Ecto neural progenitor cell (in vitro differentiated cells): Measurements from ENCODE around the gene CACNA1B.

Source experiments
- DNase-seq: peaks from one replicate; pipeline ENCODE4 v3.0.0-alpha.2; 2018; ENCODE audit warnings: low spot score

The CACNA1B gene

DNA sequence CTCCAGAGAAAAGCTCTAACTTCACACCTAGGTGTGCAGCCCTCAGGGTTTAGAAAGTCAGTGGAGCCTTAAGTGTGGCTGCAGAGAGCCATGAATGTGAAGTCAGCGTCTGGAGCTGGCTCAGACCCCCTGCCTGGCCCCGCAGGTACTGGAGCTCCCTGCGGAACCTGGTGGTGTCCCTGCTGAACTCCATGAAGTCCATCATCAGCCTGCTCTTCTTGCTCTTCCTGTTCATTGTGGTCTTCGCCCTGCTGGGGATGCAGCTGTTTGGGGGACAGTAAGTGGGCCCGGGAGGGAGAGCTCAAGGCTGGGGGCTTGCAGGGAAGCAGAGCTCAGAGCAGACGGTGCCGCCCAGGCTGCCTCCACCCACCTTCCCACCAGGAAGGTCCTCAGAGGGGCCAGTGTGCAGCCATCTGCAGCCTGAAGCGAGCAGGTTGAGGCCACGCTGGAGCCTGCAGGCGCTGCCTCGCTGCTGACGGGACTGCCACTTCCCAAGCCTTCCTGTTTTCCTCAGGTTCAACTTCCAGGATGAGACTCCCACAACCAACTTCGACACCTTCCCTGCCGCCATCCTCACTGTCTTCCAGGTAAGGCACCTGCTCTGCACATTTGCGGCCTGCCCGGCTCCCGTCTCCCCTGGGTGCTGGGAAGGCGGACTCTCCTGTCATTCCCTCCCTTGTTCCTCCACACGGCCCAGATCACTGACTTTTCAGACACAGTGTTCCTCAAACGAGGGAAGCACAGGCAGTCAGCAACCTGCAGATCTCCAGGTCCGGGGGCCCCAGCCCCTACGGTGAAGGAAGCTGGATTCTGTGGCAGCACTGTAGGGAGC is 108.9 kb downstream of the CACNA1B start:
- peak; percentile 29 for DNase-seq

DNA sequence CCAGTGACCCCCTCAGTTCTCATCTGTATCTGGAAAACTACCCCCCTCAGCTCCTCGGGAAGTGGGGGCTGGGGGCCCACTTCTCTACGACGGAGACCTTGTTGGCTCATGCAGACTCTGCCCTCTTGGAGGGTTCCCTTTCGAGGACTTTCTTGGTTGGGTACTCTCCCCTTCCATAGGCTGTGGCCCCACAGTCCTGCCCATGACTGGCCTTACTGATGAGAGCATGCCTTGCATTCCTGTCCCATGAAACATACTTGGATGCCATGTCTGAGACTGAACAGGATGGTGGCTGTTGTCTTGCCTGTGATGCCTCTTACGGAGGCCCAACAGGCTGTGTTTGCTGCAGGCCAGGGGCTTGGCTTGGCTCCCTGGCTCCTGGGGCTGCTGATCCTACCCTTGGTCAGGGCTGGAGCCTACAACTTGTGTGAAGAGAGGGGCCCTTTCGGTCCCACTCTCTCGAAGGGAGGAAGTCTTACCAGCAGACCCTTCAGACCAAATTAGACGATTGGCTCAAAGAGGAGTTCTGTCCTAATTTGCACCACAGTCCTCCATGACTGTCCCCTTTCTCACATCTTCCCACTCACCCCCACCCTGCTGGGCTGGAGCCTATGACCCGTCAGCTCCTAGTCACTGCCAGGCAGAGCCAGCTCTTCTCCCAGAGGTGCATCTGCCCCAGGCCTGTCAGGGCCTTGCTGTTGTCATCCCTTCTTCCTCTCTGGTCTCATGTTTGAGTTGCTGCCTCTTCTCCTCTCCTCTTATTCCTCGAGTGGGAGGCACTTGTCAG is 109.9 kb downstream of the CACNA1B start:
- DNase-seq, result peak; percentile 24

DNA sequence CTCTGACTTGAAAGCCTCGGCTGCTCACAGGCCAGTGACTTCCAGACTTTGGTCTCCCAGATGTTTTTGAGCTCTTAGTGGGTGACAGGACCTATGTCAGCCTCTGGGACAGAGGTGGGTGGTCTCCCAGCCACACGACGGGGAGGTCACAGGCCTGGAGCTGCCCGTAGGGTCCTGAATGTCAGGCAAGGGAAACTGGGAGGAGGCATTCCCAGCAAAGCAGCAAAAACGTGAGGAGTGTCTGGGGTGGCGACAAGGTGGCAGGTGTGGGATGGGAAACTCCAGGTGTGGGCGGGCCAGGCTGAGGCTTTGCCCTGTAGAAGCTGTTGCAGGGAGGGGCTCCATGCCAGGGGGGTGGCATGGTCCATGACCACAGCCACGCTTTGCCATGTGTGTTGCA is 110.5 kb downstream of the CACNA1B start:
- peak; percentile 24 for DNase-seq

- peak; percentile 24 for DNase-seq
Observed at GRCh38 chr9:137988701-137989100, 111.1 kb downstream of the CACNA1B start.

GRCh38 chr9:137989156-137989555 is 111.6 kb downstream of the CACNA1B start:
- peak; percentile 17 for DNase-seq

- DNase-seq, result peak; percentile 23
Observed at GRCh38 chr9:137989999-137990715, 112.6 kb downstream of the CACNA1B start.

DNA sequence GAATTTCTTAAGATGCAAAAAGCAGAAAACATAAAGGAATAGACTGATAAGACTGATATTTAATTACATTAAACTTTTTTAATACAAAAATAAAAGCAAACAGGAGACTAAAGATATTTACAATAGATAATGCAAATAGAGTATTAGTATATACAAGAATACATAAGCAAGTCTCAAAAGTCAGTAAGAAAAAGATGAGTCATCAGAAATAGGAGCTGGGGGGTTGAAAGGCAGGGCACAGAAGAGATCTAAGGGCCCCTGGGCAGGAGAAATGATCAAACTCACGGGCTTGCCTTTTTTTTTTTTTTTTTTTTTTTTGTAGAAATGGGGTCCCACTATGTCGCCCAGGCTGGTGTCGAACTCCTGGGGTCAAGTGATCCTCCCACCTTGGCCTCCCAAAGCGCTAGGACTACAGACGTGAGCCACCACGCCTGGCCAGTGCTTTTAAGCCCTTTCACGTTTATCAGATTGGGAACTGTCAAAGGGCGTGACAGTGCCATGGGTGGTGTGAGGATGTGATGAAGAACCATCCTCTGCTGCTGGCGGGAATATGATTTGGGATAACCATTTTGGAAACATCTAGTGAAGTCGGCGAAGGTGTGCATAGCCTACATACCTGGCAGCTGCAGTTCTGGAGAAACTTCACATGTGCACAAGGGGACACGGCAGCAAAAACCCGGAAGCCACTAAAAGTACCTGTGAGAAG is 126.1 kb downstream of the CACNA1B start:
- DNase-seq, result peak; percentile 23

DNA sequence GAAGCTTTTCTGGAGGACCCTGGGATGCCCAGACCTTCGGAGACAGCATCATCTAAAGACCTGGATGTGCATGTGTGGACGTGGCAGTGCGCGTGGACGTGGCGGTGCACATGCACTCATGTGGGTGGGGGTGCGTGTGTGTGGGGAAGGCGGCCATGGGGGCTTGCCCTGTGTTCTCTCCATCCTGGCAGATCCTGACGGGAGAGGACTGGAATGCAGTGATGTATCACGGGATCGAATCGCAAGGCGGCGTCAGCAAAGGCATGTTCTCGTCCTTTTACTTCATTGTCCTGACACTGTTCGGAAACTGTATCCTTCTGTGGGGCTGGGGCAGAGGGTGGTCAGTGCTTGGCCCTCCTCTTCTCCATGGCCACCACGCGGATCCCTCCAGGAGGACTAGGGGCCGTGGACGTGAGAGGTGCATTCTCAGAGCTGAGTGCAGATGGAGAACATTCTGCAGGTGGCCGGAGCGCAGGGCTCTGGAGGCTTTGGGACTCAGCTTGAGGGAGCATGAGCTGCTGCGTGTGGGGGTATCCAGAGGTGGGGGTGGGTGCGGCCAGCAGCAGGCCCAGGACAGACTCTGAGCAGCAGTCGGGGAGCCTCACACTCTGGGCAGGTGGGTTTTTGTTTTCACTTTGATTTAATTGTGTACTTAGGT is 129.1 kb downstream of the CACNA1B start:
- DNase-seq, result peak; percentile 39

DNA sequence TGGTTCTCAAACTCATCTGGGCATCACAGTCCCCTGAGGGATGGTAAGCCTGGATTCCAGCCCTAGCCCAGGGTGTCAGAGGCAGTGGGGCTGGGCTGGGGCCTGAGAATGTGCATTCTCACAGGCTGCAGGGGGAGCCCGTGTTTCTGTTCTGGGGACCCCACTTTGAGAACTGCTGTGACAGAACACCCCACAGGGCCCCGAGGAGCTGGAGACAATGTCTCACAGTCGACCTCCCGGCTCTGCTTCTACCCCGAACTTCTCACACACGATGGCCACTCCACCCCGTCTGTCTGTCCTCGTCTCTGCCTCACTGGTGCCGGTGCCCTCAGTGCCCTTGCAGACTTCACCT is 130.0 kb downstream of the CACNA1B start:
- no peak for DNase-seq

- peak; percentile 38 for DNase-seq
Observed at GRCh38 chr9:138007918-138008841, 130.6 kb downstream of the CACNA1B start.

- DNase-seq, result no peak
Observed at GRCh38 chr9:138009016-138009802, 131.6 kb downstream of the CACNA1B start.

GRCh38 chr9:138009803-138010690 is 132.5 kb downstream of the CACNA1B start:
- DNase-seq, result peak; percentile 44

- DNase-seq, result no peak
Observed at GRCh38 chr9:138010861-138011260, 133.3 kb downstream of the CACNA1B start.

DNA sequence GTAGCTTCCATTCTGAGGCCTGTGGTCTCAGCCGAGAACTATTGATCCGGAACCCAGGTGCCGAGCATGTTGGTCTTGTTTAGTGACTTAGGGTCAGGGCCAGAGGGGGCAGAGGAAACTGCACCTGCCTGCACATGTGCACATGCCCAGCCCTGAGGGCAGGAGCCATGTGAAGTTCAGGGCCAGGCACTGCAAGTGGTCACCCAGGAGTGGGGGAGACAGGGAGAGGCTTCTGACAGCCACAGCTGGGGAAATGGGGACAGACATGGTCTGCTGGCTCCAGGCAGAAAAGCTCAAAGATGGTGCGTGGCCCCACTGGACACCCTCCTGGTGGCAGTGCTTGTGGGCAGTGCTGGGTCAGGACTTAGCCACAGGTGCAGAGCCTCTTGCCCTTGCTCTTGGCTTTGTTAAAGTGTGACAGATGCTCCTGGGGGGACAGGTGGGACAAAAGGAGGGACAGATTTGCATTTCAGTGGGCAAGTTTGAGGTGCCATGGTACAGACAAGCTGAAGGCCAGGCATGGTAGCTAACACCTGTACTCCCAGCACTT is 134.4 kb downstream of the CACNA1B start:
- DNase-seq, result no peak

GRCh38 chr9:138013273-138013672 is 135.7 kb downstream of the CACNA1B start:
- no peak for DNase-seq

DNA sequence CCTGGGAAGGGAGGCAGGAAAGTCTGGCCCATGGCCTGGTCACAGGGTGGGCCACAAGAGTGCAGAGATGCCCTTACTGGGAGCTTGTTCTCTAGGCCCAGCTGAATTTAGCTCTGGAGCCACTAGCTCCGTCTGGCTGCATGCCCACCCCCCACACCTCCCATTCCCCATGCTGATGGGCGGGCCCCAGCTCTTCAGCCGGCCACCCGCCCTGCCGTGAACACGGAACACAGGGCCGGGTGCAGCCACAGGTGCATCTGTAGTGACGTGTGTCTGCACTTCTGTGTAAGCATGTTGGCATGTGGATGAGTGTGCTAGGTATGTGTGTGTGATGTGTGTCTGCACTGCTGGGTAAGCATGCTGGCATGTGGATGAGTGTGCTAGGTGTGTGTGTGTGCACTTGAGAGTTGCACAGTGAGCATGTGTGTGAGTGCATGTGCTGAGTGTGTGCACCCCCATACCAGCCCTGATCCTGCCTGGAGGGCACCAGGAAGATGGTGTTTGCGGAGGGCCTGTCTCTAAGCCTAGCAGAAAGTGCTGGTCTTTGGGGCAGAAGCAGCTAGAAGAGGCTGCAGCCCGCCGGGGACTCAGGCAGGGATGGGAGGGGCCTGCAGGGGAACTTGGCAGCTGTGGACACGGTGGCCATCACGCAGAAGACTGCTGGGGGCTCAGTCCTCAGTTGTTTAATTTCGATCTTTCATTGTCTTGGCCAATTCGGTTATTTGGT is 136.4 kb downstream of the CACNA1B start:
- DNase-seq, result no peak

- DNase-seq, result no peak
Observed at GRCh38 chr9:138014563-138014945, 137.0 kb downstream of the CACNA1B start.
